H1 (cell line): Measurements from ENCODE around the gene ZNF726. TPM values are rescaled to one million over a fixed set of nuclear protein-coding genes. Genes with fewer than 3 reads are reported as not detected.

Source experiments
- CTCF ChIA-PET: fragments of 300-600 bp; sonication (Branson Sonifier 250); formaldehyde crosslinking; loops from one replicate; lab custom pipeline; 2021; ENCODE audit not compliant: partially characterized antibody; lab: Charles Lee
- POLR2A ChIA-PET: fragments of 300-600 bp; sonication (Branson Sonifier 250); formaldehyde crosslinking; loops from one replicate; lab custom pipeline; 2021; ENCODE audit warnings: inconsistent platforms; ENCODE audit not compliant: partially characterized antibody; lab: Charles Lee
- DNase-seq, 2 experiments: peaks; one replicate each; pipeline versions ENCODE4 v3.0.0 to v3.0.0-alpha.2; 2010 to 2022; ENCODE audit warnings: low spot score in 2 of 2, low read depth in 1 of 2, mixed read lengths in 1 of 2
- FAIRE-seq: peaks from 2 replicates; lab custom pipeline; 2011; peaks lifted over from hg19 to GRCh38; lab: Jason Lieb, UNC
- H2AFZ ChIP-seq: 2 replicates; pipeline ENCODE4 v1.8.1; 2012; ENCODE audit warnings: low read length, inconsistent platforms
- H2AK5ac ChIP-seq: 2 replicates; pipeline ENCODE4 v1.6.1; 2013; ENCODE audit warnings: low read depth, low read length
- H2BK120ac ChIP-seq: replicated peaks from 2 replicates; pipeline ENCODE3; 2013; ENCODE audit warnings: low read depth, low read length, inconsistent platforms
- H2BK12ac ChIP-seq: 2 replicates; pipeline ENCODE4 v1.6.1; 2013; ENCODE audit warnings: low read depth, low read length
- H2BK15ac ChIP-seq: 2 replicates; pipeline ENCODE4 v1.6.1; 2013; ENCODE audit warnings: low read length
- H2BK20ac ChIP-seq: 2 replicates; pipeline ENCODE4 v1.6.1; 2013; ENCODE audit warnings: low read length
- H2BK5ac ChIP-seq: 2 replicates; pipeline ENCODE4 v1.6.1; 2013; ENCODE audit warnings: low read depth, low read length
- H3K14ac ChIP-seq: 2 replicates; pipeline ENCODE4 v1.6.1; 2013; ENCODE audit warnings: inconsistent platforms; ENCODE audit not compliant: insufficient read length
- H3K18ac ChIP-seq: 2 replicates; pipeline ENCODE4 v1.6.1; 2013; ENCODE audit warnings: low read length; ENCODE audit errors: extremely low read depth
- H3K23ac ChIP-seq: 2 replicates; pipeline ENCODE4 v1.6.1; 2013; ENCODE audit warnings: inconsistent platforms; ENCODE audit not compliant: insufficient read length
- H3K23me2 ChIP-seq: 2 replicates; pipeline ENCODE4 v1.6.1; 2013; ENCODE audit warnings: low read depth, low read length
- H3K27ac ChIP-seq: 2 replicates; pipeline ENCODE4 v1.6.1; 2011; ENCODE audit warnings: low read depth, low read length, inconsistent platforms
- H3K27me3 ChIP-seq, 4 experiments: replicated peaks in 1 of 4; 1 replicate in 1 of 4; 2 replicates in 3 of 4; pipeline versions ENCODE4 v1.6.1 to v1.8.1; 2011 to 2013; ENCODE audit warnings: low read length in 3 of 4, mild to moderate bottlenecking in 3 of 4, inconsistent platforms in 2 of 4, mixed read lengths in 2 of 4, moderate library complexity in 1 of 4; ENCODE audit not compliant: control insufficient read depth in 3 of 4, insufficient read depth in 3 of 4; ENCODE audit errors: extremely low read depth in 1 of 4
- H3K36me3 ChIP-seq, 4 experiments: 2 replicates each; pipeline versions ENCODE4 v1.6.1 to v1.8.1; 2011 to 2013; ENCODE audit warnings: mild to moderate bottlenecking in 4 of 4, low read length in 3 of 4, moderate library complexity in 2 of 4, control low read depth in 1 of 4, inconsistent platforms in 1 of 4; ENCODE audit not compliant: insufficient read depth in 4 of 4, control insufficient read depth in 2 of 4
- H3K4ac ChIP-seq: replicated peaks from 2 replicates; pipeline ENCODE3; 2013; ENCODE audit warnings: low read length, low read depth, mixed read lengths, inconsistent platforms; ENCODE audit not compliant: insufficient read length
- H3K4me1 ChIP-seq, 4 experiments: replicated peaks in 1 of 4; 1 replicate in 1 of 4; 2 replicates in 3 of 4; pipeline versions ENCODE4 v1.6.1 to v1.8.1; 2011 to 2013; ENCODE audit warnings: low read length in 3 of 4, inconsistent platforms in 2 of 4, mixed read lengths in 1 of 4; ENCODE audit not compliant: insufficient read depth in 4 of 4, control insufficient read depth in 3 of 4
- H3K4me2 ChIP-seq, 2 experiments: 2 replicates each; pipeline versions ENCODE4 v1.6.1 to v1.8.1; 2011 to 2013; ENCODE audit warnings: low read depth in 2 of 2, low read length in 2 of 2, control low read depth in 1 of 2, inconsistent platforms in 1 of 2, mild to moderate bottlenecking in 1 of 2; ENCODE audit not compliant: insufficient read depth in 1 of 2
- H3K4me3 ChIP-seq, 4 experiments: fragments of 200-600, 300-600 bp in 1 of 4; sonication (generic), shearing (Covaris generic), sonication (Bioruptor Twin) in 1 of 4; 2 replicates each; pipeline versions ENCODE4 v1.5.1 to v1.8.1; 2011 to 2016; ENCODE audit warnings: low read length in 4 of 4, low read depth in 3 of 4, control low read depth in 2 of 4, inconsistent platforms in 2 of 4, mild to moderate bottlenecking in 2 of 4, mixed read lengths in 1 of 4, moderate library complexity in 1 of 4; ENCODE audit not compliant: insufficient read depth in 2 of 4; ENCODE audit errors: extremely low read depth in 1 of 4
- H3K56ac ChIP-seq: replicated peaks from 2 replicates; pipeline ENCODE3; 2013; ENCODE audit warnings: low read depth, mild to moderate bottlenecking, mixed read lengths, low read length, inconsistent platforms; ENCODE audit not compliant: insufficient read length
- H3K79me1 ChIP-seq: 2 replicates; pipeline ENCODE4 v1.6.1; 2013; ENCODE audit warnings: low read depth, low read length, control low read depth
- H3K79me2 ChIP-seq, 2 experiments: 2 replicates each; pipeline versions ENCODE4 v1.6.1 to v1.8.1; 2012 to 2013; ENCODE audit warnings: low read length in 2 of 2, mild to moderate bottlenecking in 2 of 2, inconsistent platforms in 1 of 2; ENCODE audit not compliant: insufficient read depth in 2 of 2, control insufficient read depth in 1 of 2
- H3K9ac ChIP-seq, 4 experiments: replicated peaks in 1 of 4; 1 replicate in 1 of 4; 2 replicates in 3 of 4; pipeline versions ENCODE4 v1.6.1 to v1.8.1; 2011 to 2013; ENCODE audit warnings: low read depth in 3 of 4, low read length in 3 of 4, control low read depth in 2 of 4, mild to moderate bottlenecking in 2 of 4, moderate library complexity in 2 of 4, inconsistent platforms in 1 of 4; ENCODE audit errors: extremely low read depth in 1 of 4
- H3K9me3 ChIP-seq, 2 experiments: 2 replicates each; pipeline versions ENCODE4 v1.6.1 to v1.8.1; 2012 to 2013; ENCODE audit warnings: mild to moderate bottlenecking in 2 of 2, moderate library complexity in 2 of 2, control low read depth in 1 of 2, inconsistent platforms in 1 of 2, low read depth in 1 of 2, low read length in 1 of 2, mixed read lengths in 1 of 2; ENCODE audit not compliant: insufficient read depth in 2 of 2
- H4K20me1 ChIP-seq, 2 experiments: replicated peaks in 1 of 2; 2 replicates each; pipeline versions ENCODE3 to v1.8.1; 2011 to 2013; ENCODE audit warnings: inconsistent platforms in 2 of 2, low read length in 2 of 2, mild to moderate bottlenecking in 1 of 2; ENCODE audit not compliant: insufficient read depth in 2 of 2, control insufficient read depth in 1 of 2
- H4K5ac ChIP-seq: 2 replicates; pipeline ENCODE4 v1.6.1; 2013; ENCODE audit warnings: low read length, low read depth, mixed read lengths, inconsistent platforms; ENCODE audit not compliant: insufficient read length
- H4K8ac ChIP-seq: 2 replicates; pipeline ENCODE4 v1.8.0; 2013; ENCODE audit warnings: mild to moderate bottlenecking, moderate library complexity, low read length, inconsistent platforms; ENCODE audit not compliant: insufficient read depth; ENCODE audit errors: extremely low read depth
- H4K91ac ChIP-seq: replicated peaks from 2 replicates; pipeline ENCODE3; 2013; ENCODE audit warnings: low read length, mixed read lengths, inconsistent platforms; ENCODE audit not compliant: insufficient read length
- CHD2 ChIP-seq: IDR thresholded peaks from 2 replicates; pipeline ENCODE4 v1.6.1; 2012; ENCODE audit warnings: low read length, improper control_type of control experiment
- WGBS, 2 experiments: shearing (Covaris generic) in 1 of 2; methylation state at CpG; one replicate each; pipeline versions ENCODE4 v1.1.6 to v1.1.7; 2013 to 2015; ENCODE audit warnings: low lambda C conversion rate in 2 of 2, mixed read lengths in 2 of 2, inconsistent platforms in 1 of 2, low coverage in 1 of 2, missing lambda C conversion rate in 1 of 2; ENCODE audit not compliant: insufficient replicate concordance in 2 of 2, insufficient coverage in 1 of 2, insufficient read length in 1 of 2; ENCODE audit errors: extremely low coverage in 1 of 2, missing lambda C conversion rate in 1 of 2; 5-methylcytosine and 5-hydroxymethylcytosine counted together
- polyA plus RNA-seq, 7 experiments: library from polyadenylated mRNA; depleted of rRNA in 3 of 7; stranded (reverse) in 5 of 7; unstranded in 2 of 7; fragments of >200 nt in 5 of 7; fragments of 200-250 nt in 2 of 7; gene quantifications; 1 replicate in 5 of 7; 2 replicates in 1 of 7; 4 replicates in 1 of 7; pipeline versions ENCODE4 v1.2.1 to v1.2.3, GENCODE V29; 2011 to 2013; ENCODE audit warnings: missing spikeins in 2 of 7, mixed read lengths in 2 of 7
- total RNA-seq: library from RNA; stranded (reverse); fragmentation: NEBNext Ultra II Directional; extraction: Animal tissue kit (Norgen Biotek cat#: 25700); gene quantifications from 2 replicates; pipeline ENCODE4 v1.2.1, GENCODE V29; 2021

The ZNF726 gene
- total and polyA plus RNA-seq, 2 of the 8 experiments (the other 6 are each of a cell fraction or from before 2014, with no cell fraction given): not detected

DNA sequence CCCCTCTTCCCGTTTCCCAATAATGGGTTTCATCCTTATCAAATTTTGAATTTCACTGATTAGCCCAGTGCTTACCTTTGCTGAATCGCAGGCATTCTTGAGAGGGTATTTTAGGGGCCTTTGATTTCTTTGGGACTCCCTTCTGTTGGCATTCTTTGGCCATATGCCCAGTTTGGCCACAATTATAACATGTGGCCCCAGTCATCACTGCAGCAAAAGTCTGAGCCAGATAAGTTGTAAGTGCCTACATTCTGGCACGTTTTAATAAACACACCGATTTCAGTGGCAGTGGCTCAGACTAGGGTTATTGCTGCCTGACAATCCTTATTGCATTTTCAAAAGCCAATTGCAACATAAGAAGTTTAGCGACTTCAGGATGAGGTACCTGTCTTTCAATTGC, 41.4 kb downstream of the ZNF726 start:
- no peaks in the 10 kb centered on the region for H3K23me2 ChIP-seq
- no peak overlapping the region for H3K23ac ChIP-seq
- no peak overlapping the region for H3K4ac ChIP-seq
- H3K4me2 ChIP-seq: no peak overlapping the region
- CTCF ChIA-PET: no interaction called here
- no peaks in the 10 kb centered on the region for H3K79me1 ChIP-seq
- H2BK5ac ChIP-seq: no peak overlapping the region
- no peaks in the 10 kb centered on the region for H3K79me2 ChIP-seq
- H4K20me1 ChIP-seq: no peaks in the 10 kb centered on the region
- H2BK120ac ChIP-seq: no peak overlapping the region
- no peak overlapping the region for H3K18ac ChIP-seq
- H3K9ac ChIP-seq: no peak overlapping the region
- H2AK5ac ChIP-seq: no peak overlapping the region
- H3K56ac ChIP-seq: no peak overlapping the region
- no peak overlapping the region for H4K91ac ChIP-seq
- no peaks in the 10 kb centered on the region for H3K27me3 ChIP-seq
- no peak overlapping the region for H4K8ac ChIP-seq
- H2AFZ ChIP-seq: no peak overlapping the region
- no peak overlapping the region for H4K5ac ChIP-seq
- WGBS, 2 experiments: 67% methylated on average over 5 of the region's 5 CpGs; no CpG with 5 or more reads in 1 of the 2 experiments
- H3K36me3 ChIP-seq: no peaks in the 10 kb centered on the region
- no peak overlapping the region for H3K14ac ChIP-seq
- H3K27ac ChIP-seq: no peak overlapping the region
- H3K9me3 ChIP-seq: peaks cover 72 to 82% of the 10 kb centered on the region in 2 experiments
- POLR2A ChIA-PET: no interaction called here
- H2BK15ac ChIP-seq: no peak overlapping the region
- H2BK20ac ChIP-seq: no peak overlapping the region
- DNase-seq (no peak), FAIRE-seq (no peak)
- H3K4me1 ChIP-seq: no peaks in the 10 kb centered on the region
- no peak overlapping the region for H3K4me3 ChIP-seq
- no peak overlapping the region for H2BK12ac ChIP-seq
- TF ChIP-seq CHD2: no peak
